ENCODE data around the gene TSPAN7.

Gene TSPAN7

DNA sequence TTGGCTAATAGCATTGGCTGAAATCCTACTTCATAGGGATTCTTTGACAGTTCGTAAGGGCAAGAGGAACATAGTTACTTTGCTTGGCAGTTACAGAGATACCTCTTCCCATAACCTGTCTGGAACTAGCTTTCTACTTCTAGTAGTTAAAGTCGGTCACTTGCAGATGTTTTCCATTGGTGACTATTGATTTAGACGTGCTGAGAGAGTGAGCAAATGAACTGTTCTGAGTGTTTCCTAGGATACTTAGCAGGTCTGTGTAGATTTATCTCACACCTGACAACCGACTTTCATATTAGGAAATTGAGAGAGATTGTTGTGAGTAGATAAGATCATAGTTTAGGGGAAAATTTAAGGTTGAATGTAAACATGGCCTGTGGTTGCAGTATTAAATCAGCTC, 116.8 kb downstream of the TSPAN7 start:
- in situ Hi-C loops (cut with HindIII; ENCODE audit: low sequenced_read_pairs) = no loop called here
- no peak for DNase-seq (ENCODE audit: low read depth, low spot score)
- no peak overlapping the region for H3K4me3 ChIP-seq (ENCODE audit: low read depth, low read length)
- TF ChIP-seq, protein P1, sequence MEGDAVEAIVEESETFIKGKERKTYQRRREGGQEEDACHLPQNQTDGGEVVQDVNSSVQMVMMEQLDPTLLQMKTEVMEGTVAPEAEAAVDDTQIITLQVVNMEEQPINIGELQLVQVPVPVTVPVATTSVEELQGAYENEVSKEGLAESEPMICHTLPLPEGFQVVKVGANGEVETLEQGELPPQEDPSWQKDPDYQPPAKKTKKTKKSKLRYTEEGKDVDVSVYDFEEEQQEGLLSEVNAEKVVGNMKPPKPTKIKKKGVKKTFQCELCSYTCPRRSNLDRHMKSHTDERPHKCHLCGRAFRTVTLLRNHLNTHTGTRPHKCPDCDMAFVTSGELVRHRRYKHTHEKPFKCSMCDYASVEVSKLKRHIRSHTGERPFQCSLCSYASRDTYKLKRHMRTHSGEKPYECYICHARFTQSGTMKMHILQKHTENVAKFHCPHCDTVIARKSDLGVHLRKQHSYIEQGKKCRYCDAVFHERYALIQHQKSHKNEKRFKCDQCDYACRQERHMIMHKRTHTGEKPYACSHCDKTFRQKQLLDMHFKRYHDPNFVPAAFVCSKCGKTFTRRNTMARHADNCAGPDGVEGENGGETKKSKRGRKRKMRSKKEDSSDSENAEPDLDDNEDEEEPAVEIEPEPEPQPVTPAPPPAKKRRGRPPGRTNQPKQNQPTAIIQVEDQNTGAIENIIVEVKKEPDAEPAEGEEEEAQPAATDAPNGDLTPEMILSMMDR (IDR thresholded peaks at IDR 0.05; ENCODE audit: low read depth, low read length) = no peak

- TF ChIP-seq, protein P1 (IDR thresholded peaks at IDR 0.05; ENCODE audit: low read depth, low read length) = no peak
- no peak for DNase-seq (ENCODE audit: low read depth, low spot score)
- in situ Hi-C loops (cut with HindIII; ENCODE audit: low sequenced_read_pairs) = no loop called here
- no peak overlapping the region for H3K4me3 ChIP-seq (ENCODE audit: low read depth, low read length)
These were observed 117.5 kb downstream of the TSPAN7 start for GRCh38 chrX:38678821-38679220.

GRCh38 chrX:38679695-38680094, 118.4 kb downstream of the TSPAN7 start:
- in situ Hi-C loops (cut with HindIII; ENCODE audit: low sequenced_read_pairs) = no loop called here
- no peak overlapping the region for H3K4me3 ChIP-seq (ENCODE audit: low read depth, low read length)
- TF ChIP-seq, protein P1 (IDR thresholded peaks at IDR 0.05; ENCODE audit: low read depth, low read length) = no peak

DNA sequence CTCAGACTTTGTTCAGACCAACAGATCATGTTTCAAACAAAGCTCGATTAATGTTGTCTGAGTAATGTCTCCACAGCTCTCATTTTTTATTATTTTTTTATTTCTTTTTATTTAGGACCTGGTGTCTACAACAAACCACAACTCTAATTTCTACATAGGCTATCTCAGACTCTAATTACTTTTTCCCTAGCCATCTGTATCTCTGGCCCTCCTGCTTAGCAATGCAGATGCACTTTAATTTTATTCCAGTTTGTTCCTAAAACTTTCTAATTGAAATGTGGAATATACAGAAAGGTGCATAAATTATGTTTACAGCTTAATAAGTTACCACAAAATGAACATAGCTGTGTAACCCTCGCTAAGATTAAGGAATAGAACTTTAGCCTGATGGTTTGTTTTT, 120.8 kb downstream of the TSPAN7 start:
- in situ Hi-C loops (cut with HindIII; ENCODE audit: low sequenced_read_pairs) = no loop called here
- no peak overlapping the region for H3K4me3 ChIP-seq (ENCODE audit: low read depth, low read length)
- TF ChIP-seq, protein P1 (IDR thresholded peaks at IDR 0.05; ENCODE audit: low read depth, low read length) = no peak
- no peak for DNase-seq (ENCODE audit: low read depth, low spot score)

More at GRCh38 chrX:38679695-38680094, 118.4 kb downstream of the TSPAN7 start:
- no peak for DNase-seq (ENCODE audit: low read depth, low spot score)

GRCh38 chrX:38692961-38693360, 131.6 kb downstream of the TSPAN7 start:
- DNase-seq (ENCODE audit: low read depth, low spot score) = no peak
- no peak overlapping the region for H3K4me3 ChIP-seq (ENCODE audit: low read depth, low read length)
- TF ChIP-seq, protein P1 (IDR thresholded peaks at IDR 0.05; ENCODE audit: low read depth, low read length) = no peak
- in situ Hi-C loops (cut with HindIII; ENCODE audit: low sequenced_read_pairs) = no loop called here

DNA sequence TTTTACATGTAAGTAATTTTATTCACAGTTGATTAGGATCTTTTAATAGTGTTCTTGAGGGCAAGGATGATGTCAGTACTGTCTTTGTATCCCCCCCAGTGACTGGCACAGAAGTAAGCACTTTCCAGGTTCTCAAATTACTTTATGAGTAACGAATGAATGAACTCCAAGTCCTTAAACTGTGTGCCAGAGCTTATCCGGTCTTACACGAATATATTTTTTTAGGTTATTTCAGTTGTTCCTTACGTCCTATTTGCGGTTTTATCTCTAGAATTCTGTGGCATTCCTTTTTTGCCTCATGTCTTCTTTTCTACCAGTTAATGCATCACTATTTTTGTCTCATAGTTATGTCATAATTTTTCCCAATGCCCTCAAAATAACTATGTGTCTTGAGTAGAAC, 133.1 kb downstream of the TSPAN7 start:
- in situ Hi-C loops (cut with HindIII; ENCODE audit: low sequenced_read_pairs) = no loop called here
- H3K4me3 ChIP-seq (ENCODE audit: low read depth, low read length) = no peak overlapping the region
- TF ChIP-seq, protein P1 (IDR thresholded peaks at IDR 0.05; ENCODE audit: low read depth, low read length) = no peak
- DNase-seq (ENCODE audit: low read depth, low spot score) = no peak

- in situ Hi-C loops (cut with HindIII; ENCODE audit: low sequenced_read_pairs) = no loop called here
- no peak overlapping the region for H3K4me3 ChIP-seq (ENCODE audit: low read depth, low read length)
- DNase-seq (ENCODE audit: low read depth, low spot score) = no peak
- TF ChIP-seq, protein P1 (IDR thresholded peaks at IDR 0.05; ENCODE audit: low read depth, low read length) = no peak
These were observed 136.1 kb downstream of the TSPAN7 start for GRCh38 chrX:38697461-38697860.
